Kidney glomerular epithelial cell (primary cell): ENCODE results near the gene SLC38A7.
"Not testable (repeated sequence)": the region's sequence is repeated elsewhere in the genome, so short reads cannot be mapped to it uniquely, and the experiment has no call there.

ENCODE experiments used
- DNase-seq: peaks from one replicate; lab custom pipeline; 2025; lab: John Stamatoyannopoulos, UW

Gene SLC38A7

GRCh38 chr16:58678269-58678668 is 6.3 kb downstream of the SLC38A7 start:
- no peak for DNase-seq

GRCh38 chr16:58670946-58671583 is 13.5 kb downstream of the SLC38A7 start:
- DNase-seq: no peak

- DNase-seq: no peak
Measured at GRCh38 chr16:58670177-58670576, 14.4 kb downstream of the SLC38A7 start.

- DNase-seq: no peak
Measured at GRCh38 chr16:58665200-58665599, 19.4 kb downstream of the SLC38A7 start.

GRCh38 chr16:58661199-58661830 is 23.3 kb downstream of the SLC38A7 start:
- peak; percentile 90 for DNase-seq

GRCh38 chr16:58659911-58660310 is 24.7 kb downstream of the SLC38A7 start:
- not testable (repeated sequence) for DNase-seq

- DNase-seq: no peak
Measured at GRCh38 chr16:58658796-58659211, 25.8 kb downstream of the SLC38A7 start.

- DNase-seq: no peak
Measured at GRCh38 chr16:58656899-58657298, 27.7 kb downstream of the SLC38A7 start.

- no peak for DNase-seq
Measured at GRCh38 chr16:58655215-58655596, 29.4 kb downstream of the SLC38A7 start.

- DNase-seq: no peak
Measured at GRCh38 chr16:58654560-58655214, 29.9 kb downstream of the SLC38A7 start.

GRCh38 chr16:58652741-58653140 is 31.8 kb downstream of the SLC38A7 start:
- DNase-seq: no peak

- no peak for DNase-seq
Measured at GRCh38 chr16:58651965-58652348, 32.6 kb downstream of the SLC38A7 start.

GRCh38 chr16:58649707-58650106 is 34.9 kb downstream of the SLC38A7 start:
- DNase-seq: no peak

- DNase-seq: no peak
Measured at GRCh38 chr16:58647107-58647506, 37.5 kb downstream of the SLC38A7 start.

GRCh38 chr16:58644765-58645487 is 39.6 kb downstream of the SLC38A7 start:
- DNase-seq: no peak

GRCh38 chr16:58644108-58644507 is 40.5 kb downstream of the SLC38A7 start:
- no peak for DNase-seq

GRCh38 chr16:58640949-58641348 is 43.6 kb downstream of the SLC38A7 start:
- no peak for DNase-seq

GRCh38 chr16:58639836-58640235 is 44.7 kb downstream of the SLC38A7 start:
- DNase-seq: no peak

GRCh38 chr16:58639230-58639629 is 45.3 kb downstream of the SLC38A7 start:
- no peak for DNase-seq

GRCh38 chr16:58638148-58639036 is 46.2 kb downstream of the SLC38A7 start:
- peak; percentile 50 for DNase-seq

- DNase-seq: not testable (repeated sequence)
Measured at GRCh38 chr16:58637021-58637420, 47.5 kb downstream of the SLC38A7 start.

- DNase-seq: no peak
Measured at GRCh38 chr16:58636466-58636865, 48.1 kb downstream of the SLC38A7 start.
